Stimulated activated CD8-positive, alpha-beta memory T cell treated with anti-CD3 and anti-CD28 coated beads, Interleukin-4, amount 100 ng/mL, for 1 hour (primary cell): ENCODE measurements around the gene CDKN2B.
"Not testable (repeated sequence)": the region's sequence is repeated elsewhere in the genome, so short reads cannot be mapped to it uniquely, and the experiment has no call there.

Experiments used
- DNase-seq, 2 donors: peaks; one replicate each; pipeline ENCODE4 v3.0.0-alpha.2; 2020; ENCODE audit warnings: low read depth in 2 of 2, low spot score in 1 of 2

CDKN2B gene, protein sequence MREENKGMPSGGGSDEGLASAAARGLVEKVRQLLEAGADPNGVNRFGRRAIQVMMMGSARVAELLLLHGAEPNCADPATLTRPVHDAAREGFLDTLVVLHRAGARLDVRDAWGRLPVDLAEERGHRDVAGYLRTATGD

DNA sequence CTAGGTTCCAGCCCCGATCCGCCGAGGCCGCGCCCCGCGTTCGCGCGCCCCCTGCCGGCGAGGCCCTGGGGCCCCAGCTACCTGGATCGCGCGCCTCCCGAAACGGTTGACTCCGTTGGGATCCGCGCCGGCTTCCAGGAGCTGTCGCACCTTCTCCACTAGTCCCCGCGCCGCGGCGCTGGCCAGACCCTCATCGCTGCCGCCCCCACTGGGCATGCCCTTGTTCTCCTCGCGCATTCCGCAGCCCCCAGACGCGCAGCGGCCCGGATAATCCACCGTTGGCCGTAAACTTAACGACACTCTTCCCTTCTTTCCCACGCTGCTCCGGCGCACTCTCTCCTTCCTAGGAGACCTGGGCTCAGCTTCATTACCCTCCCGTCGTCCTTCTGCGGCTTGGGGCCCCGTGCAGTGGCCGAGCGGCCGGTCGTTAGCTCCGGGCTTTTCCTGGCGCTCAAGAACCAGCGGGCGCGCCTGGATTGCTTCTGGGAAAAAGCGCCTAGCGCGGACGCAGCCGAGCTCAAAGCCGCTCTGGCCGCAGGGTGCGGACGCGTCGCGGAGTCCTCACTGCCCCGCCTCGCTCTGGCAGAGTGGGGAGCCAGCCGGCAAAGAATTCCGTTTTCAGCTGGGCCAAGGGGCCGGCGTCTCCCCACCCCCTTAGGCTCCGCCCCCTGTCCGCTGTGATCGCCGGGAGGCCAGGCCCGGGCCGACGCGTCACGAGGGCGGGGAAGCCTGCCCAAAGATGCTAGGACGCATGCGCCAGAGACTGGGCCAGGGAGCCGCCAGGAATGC lies at the start of gene CDKN2B:
Gene CDKN2B (minus strand): TSS at position 589 of the 789 bp plus-strand sequence. CDS start 352 bp downstream, at position 237.
- DNase-seq = peak in 1 of 2 donors; percentile 38

DNA sequence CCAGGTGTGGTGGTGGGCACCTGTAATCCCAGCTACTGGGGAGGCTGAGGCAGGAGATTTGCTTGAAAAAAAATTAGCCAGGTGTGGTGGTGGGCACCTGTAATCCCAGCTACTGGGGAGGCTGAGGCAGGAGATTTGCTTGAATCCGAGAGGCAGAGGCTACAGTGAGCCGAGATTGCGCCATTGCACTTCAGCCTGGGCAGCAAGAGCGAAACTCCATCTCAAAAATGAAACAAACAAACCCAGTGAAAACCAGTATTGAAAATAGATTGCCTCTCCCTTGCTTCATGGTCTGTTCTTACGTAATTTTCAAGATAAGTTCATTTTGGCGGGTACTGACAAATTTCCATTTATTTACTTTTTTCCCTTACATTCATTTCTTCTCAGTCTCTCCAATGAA lies 48.9 kb upstream of the CDKN2B start:
- not testable (repeated sequence) for DNase-seq

DNA sequence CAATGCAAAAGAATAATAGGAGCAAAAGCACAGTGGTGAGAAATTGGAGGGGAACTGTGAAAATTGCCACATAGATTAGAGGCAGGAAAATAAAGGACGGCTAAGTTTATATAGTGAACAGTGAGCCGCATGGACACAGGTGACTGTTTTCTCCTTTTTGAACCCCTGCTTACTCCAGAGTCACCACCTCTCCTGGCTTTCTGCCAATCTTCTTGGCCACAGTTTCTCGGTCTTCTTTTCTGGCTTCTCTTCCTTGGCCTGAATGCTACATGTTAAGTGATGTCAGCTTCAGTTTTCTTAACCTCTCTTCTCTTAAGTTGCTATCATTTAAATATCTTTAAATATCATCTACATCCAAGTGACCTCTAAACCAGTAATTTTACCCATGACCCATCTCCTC lies 47.3 kb upstream of the CDKN2B start:
- no peak for DNase-seq

DNA sequence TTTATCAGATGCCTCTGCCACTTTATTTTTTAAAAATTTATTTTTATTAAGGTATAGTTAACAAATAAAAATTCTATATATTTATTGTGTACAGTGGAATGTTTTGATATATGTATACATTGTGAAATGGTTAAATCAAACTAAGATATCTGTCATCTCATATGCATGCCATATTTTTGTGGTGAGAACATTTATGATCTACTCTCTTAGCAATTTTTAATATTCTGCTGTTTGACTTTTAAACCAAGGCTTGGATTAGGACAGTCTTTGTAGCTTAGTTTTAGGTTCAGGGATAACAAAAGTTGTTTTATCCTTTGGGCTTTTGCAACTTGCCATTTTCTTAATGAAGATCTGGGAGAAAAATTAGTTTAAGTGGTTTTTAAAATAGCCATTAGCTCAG lies 46.0 kb upstream of the CDKN2B start:
- DNase-seq = no peak

DNA sequence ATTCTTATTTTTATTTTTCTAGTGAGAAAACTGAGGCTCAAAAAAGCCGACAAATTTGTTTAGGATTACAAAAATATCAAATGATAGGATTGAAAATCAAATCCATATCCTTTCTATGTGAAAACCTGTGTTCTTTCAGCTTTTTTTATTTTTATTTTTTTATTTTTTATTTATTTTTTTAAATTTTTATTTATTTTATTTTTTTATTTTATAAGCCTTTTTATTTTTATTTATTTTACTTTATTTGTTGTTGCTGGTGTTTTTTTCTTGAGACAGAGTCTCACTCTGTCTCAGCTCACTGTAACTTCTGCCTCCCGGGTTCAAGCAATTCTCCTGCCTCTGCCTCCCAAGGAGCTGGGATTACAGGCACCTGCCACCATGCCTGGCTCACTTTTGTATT lies 45.4 kb upstream of the CDKN2B start:
- DNase-seq = no peak

DNA sequence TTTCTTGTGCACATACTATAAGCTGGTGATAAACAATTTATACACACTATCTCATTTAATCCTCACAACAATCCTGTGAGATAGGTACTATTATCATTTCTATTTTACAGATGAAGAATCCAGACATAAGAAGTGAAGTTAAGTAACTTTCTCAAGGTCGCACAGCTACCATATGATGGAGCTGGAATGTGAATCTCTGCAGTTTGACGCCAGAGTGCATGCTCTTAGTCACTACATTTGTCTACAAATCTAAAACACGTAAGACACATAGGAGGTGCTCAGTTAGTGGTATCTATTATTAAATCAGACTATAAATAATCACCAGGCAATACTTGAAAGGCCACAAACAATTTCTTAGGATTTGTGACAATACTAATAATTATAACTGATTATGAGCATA lies 45.0 kb upstream of the CDKN2B start:
- no peak for DNase-seq

DNA sequence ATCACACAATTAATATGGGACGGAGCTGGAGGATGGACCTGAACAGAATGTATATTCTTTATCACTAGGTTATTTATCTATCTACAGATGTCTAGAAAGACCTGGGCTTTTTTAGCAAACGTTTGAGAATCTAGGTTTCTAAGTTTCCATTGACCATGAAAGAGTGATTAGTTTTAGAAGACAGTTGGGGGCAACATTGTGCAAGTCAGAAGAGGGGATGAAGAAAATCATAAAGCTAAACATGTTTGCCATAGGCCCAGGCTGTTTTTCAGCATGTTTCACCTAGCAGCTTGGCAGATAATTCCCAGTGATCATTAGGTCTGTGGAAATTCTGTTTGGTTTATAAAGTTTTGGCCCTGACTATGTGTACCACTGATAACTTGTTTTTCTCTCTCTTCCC lies 44.1 kb upstream of the CDKN2B start:
- DNase-seq = no peak

DNA sequence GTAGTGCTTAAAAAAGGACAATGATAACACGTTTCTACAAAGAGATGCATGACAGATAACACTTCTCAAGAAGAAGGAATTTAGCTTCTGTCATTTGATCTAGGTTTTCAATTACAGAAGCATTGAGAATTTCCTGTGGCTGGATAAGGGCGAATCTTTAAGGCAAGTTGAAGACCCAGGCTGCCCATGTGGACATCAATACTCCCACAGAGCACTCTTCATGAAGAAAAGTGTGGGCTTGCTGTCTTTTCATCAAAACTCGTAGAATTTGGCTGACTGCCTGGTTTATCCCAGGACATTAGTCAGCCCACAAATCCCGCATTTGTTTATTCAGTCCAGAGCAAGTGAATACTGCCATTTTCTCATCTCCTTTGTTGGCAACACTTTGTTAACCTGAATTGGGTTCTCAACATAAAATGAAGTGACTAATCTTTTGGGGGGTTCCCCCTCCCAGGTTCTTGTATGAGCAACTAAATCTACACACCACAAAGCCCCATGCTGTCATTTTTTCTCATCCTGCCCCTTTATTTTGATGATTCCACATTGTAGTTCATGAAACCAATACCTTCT lies 43.4 kb upstream of the CDKN2B start:
- no peak for DNase-seq

DNA sequence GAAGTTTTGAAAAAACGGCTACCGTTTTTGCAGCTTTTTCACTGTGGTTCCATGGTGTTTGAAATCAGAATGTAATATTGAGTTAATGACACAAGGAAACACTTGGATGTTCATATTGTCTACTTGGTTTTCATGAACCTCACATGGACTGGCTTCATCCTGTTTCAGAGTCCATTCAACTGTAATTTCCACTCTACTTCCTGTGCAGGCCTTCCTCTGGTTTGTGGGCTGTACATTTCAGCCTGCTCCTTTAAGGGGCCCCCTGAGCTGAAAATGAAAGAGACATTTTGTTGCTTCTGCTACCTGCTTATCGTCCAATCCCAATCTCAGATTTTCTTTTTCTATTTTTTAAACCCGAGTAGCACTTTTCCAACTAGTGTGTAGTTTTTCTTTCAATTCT lies 41.8 kb upstream of the CDKN2B start:
- DNase-seq = no peak

DNA sequence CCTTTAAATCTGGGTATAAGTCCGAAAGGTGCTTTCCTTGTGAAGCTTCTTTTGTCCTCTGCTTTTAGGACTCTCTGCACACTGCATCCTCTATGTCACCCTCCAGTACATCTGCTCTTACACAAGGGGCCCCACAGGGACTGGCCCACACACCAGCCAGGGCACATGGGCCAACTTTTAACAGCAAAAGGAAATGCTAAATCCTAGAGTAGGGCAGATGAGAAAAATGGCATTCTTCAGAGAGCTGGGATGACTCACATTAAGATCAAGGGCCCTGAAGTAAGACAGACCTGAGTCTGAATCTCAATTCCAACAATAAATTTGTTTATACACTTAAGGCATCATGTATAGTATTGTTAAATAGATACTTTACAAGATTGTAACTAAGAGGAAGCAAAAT lies 40.3 kb upstream of the CDKN2B start:
- no peak for DNase-seq

DNA sequence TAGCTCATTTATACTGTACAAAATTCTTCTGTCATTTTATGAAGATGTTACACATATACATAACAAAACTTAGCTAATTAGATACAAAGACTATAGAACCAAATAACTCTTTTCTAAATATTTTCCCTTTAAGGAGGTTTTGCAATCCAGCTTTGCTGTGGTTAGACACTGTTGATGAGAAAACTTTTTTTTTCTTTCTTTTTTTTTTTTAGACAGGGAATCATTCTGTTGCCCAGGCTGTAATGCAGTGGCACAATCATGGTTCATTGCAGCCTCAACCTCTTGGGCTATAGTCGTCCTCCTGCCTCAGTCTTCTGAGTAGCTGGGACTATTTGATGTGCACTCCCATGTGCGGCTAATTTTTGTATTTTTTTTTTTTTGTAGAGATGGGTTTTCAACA lies 38.5 kb upstream of the CDKN2B start:
- DNase-seq = no peak

DNA sequence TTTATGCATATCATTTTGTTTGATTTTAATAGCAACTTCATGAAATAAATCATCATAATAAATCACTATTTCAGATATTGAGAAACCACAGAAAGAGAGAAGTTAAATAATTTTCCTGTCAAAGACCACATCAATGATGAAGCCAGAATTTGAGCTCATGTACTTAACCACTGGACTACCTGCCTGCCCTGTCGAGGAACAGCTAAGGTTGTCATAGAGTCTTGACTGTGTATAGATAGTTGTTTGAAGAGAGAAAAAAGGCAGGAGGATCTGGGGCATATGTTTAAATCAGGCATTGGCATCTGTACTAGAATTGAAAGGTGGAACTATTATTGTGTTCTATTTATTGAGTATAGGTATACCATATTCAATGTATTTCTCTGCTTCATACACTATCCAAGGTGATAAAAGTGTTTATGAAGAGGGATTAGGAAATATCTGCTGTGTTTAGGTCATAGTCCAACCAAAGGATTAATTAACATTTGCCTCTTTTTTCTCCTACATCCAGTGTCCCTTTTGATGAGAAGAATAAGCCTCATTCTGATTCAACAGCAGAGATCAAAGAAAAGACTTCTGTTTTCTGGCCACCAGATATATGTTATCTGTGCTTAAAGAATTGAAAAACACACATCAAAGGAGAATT lies 37.3 kb upstream of the CDKN2B start:
- DNase-seq = no peak

DNA sequence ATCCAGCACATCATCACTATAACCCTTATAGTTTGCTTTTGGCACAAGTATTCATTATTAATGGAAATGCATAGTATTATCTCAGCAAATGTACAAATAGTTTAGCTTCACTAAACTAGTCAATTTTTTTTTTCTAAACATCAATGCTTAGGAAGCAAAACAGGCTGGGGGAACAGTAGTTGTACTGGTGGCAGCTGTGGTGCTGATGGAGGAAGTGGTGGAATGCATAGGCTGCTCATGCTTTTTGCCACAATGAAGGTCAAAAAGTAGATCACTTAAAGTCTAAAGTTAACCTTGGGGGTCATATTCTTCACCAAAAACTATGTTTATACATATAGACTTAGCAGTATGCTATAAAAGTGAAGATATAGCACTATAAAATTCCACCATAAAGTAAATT lies 36.3 kb upstream of the CDKN2B start:
- DNase-seq = no peak

DNA sequence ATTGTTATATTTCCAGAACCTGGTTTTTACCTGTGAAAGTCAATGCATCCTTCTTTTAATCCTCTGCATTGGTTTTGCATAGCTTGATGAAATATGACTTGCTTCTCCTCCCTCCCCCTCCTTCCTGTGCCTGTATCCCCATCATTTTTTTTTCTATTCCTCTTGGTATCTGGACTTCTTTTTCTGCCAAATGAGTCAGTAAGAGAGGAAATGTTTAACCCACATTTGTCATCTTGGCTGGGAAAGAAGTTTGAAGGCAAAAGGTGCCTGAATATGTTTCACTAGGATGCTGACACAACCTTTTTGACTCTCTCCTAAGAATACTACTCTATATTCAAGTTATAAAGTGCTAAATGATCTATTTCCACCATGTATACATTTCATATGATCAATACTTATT lies 35.5 kb upstream of the CDKN2B start:
- DNase-seq = no peak

DNA sequence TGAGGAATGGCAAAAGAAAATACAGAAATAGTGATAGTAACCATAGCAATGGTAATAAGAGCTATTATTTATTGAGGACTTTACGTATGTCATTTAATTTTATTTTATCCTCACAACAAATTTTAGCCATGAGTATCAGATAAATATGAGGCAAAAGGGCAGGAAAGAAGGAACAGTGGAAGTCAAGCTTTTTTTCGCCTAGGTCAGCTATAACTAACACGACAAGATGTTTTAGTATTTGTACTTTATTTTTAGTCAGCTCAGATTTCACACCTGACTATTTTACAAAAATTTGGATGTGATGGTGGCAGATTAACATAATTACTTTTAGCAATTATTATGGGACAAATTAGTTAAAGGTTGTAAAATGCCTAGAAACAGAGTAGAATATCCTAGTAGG lies 34.8 kb upstream of the CDKN2B start:
- DNase-seq = no peak

DNA sequence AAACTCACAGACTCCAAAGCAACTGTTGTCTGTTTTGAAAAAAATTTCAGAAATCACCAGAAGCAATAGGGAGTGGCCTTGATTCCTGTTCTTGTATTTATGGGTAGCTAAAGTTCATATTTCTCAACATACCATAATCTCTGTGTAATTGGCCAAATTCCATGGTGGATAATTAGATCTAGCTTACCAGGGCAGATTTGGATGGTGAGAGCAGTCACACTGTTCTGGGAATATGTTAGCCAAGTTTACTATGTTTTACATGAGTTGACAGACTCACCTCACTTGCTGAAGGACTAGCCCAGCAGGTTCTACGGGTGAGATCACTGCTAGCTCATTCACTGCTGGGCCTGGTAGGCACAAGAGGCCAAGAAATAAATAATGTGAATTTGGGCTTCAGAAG lies 32.7 kb upstream of the CDKN2B start:
- DNase-seq = no peak

DNA sequence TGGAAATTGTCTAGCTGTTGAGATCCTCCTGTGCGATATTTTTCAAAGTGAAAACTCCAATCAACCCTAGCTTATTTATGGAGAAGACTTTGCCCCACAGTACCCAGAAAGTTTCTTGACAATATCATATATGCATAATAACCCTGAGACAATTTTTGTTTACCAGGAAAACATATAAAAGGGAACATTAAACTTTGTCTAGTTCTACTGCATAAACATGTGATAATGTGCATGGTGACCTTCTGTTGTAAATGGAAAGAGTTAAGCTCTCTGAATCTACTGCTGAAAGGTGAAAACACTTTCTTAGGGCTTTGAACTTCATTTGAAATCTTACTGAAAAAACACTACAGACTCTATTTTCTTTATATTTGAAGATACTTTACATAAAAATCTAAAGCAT lies 32.2 kb upstream of the CDKN2B start:
- DNase-seq = no peak

DNA sequence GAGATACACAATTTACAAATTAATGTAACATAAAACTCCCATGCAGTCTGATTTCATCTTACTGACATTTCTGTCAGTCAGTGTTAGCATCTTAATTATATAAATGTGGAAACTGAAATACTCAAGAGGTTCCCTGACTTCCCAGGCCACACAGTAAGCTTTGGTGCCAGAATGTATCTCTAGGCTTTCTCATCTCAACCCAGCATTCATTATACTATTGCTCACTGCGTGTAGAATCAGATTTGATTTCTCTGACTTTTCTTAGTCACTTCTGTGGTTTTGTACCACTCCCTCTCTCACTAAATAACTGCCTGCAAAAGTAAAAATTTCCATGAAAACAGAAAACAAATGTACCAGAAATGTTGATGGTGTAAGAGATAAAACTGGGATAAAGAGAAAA lies 31.7 kb upstream of the CDKN2B start:
- no peak for DNase-seq

DNA sequence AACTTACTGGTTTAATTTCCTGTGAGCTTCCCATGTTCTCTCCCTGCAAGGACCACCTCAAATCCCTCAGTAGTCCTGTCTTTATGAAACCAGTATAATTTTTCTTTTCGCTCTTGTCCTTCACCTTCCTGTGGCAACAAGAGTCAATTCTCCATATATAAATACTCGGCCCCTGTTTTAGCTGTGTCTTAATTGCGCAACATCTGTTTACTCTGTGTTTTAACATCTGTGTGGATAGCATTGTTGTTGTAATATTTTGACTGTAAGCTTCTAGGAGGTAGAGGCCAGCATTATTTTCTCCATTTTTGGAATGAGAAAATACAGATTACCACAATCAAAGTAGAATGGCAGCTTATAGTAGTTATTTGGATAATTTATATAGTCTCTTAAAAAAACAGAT lies 30.2 kb upstream of the CDKN2B start:
- no peak for DNase-seq

DNA sequence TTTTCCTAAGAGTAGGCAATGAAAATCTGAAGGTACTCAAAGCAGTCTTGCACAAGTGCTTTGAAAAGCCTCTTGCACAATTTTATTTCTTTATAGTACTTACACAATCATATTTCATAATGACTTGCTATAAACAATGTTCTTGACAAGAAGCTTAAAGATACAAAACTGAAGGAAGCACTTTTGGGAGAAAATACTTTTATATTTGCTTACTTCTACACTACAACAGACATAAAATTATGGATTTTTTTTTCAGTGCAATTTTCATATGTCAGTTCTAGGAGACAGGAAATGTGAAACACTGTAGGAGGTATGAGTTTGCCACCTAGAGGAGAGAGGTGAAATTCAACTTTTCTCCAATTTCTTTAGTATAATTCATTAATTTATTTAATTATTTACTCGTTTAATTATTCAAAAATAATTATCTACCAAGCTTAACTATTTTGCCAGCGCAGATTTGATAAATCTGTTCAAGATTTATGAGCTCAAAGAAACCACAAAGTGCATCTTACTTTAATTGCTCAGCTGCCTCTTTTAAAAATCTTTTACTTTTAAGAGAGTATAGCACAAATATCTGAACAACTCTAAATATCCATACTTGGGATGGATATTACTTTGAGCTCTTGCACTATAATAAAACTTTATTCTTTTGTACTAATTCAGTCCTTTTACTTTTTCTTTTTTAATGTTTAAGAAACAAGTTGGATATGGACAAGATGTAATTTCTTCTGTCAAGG lies 29.0 kb upstream of the CDKN2B start:
- DNase-seq = no peak

DNA sequence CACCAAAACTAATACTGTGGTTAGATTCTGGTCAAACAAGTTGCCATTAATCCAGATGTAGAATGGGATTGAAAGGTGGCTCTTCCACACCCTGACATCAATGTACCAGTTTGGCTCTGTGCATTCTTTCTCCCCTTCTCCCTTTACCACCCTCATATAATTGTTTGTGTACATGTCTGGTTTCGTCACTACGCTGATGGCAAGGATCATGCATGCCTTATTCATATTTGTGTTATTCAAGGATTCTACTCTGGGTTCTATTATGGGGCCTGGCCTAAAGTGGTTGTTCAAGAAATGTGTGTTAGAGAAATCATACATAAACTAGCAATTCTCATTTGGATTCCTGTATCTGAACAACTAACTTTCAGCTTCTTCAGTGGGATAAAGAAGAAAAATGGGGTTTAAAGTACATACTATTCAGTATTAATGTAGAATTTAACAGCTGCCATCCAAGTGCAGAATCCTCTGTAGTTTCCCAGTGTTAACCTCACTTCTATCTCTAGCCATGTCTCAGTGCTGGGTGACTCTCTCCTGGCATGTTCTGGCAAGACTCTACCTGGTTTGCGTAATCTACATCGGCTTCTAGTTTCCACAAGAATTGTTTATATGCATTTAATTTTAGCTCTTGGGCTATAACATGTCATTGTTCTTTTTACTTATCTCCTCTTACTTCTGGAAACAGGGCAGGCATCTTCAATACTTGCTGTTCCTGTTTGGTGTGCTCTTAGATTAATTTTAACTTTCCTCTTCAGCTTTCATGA lies 27.9 kb upstream of the CDKN2B start:
- DNase-seq = no peak
